Panc1 (cell line): ENCODE data around the gene LBHD1. TPM values are rescaled to one million over a fixed set of nuclear protein-coding genes. Genes with fewer than 3 reads are reported as not detected.

Experiments used
- ATAC-seq: fragments of 200-7000 bp; cut with Tn5 transposase; 2 replicates; pipeline ENCODE4 v1.9.1; 2020; ENCODE audit warnings: mild to moderate bottlenecking, moderate library complexity
- BruUV-seq: library from RNA; stranded (reverse); fragments of 400-500 nt; replicated peaks from 2 replicates; lab custom pipeline; 2021; lab: Mats Ljungman, UMichigan
- CTCF ChIA-PET: fragments of 300-600 bp; sonication (Branson Sonifier 250); formaldehyde crosslinking; loops from one replicate; lab custom pipeline; 2022; ENCODE audit warnings: antibody characterized with exemption; lab: Charles Lee
- POLR2A ChIA-PET: fragments of 300-600 bp; sonication (Branson Sonifier 250); formaldehyde crosslinking; loops from one replicate; lab custom pipeline; 2022; ENCODE audit warnings: antibody characterized with exemption; lab: Charles Lee
- DNase-seq: peaks from one replicate; pipeline ENCODE4 v3.0.0-alpha.2; 2010; ENCODE audit warnings: low read depth, low spot score
- H3K27ac ChIP-seq: 2 replicates; pipeline ENCODE4 v1.5.1; 2011; ENCODE audit warnings: mild to moderate bottlenecking, low read length, inconsistent platforms
- H3K27me3 ChIP-seq: fragments of 200-500 bp; sonication (Bioruptor generic); 2 replicates; pipeline ENCODE4 v1.6.0; 2014; ENCODE audit warnings: low read length, inconsistent platforms; ENCODE audit not compliant: control insufficient read depth, insufficient read depth
- H3K36me3 ChIP-seq: fragments of 200-500 bp; sonication (Bioruptor generic); 2 replicates; pipeline ENCODE4 v1.5.1; 2014; ENCODE audit warnings: inconsistent platforms, mild to moderate bottlenecking, low read length, moderate library complexity; ENCODE audit not compliant: control insufficient read depth, insufficient read depth
- H3K4me1 ChIP-seq: 2 replicates; pipeline ENCODE4 v1.5.1; 2011; ENCODE audit warnings: inconsistent platforms, mild to moderate bottlenecking, low read length, moderate library complexity; ENCODE audit not compliant: control insufficient read depth, insufficient read depth
- H3K4me3 ChIP-seq, 2 experiments: 2 replicates each; pipeline ENCODE4 v1.5.1; 2011 to 2012; ENCODE audit warnings: low read depth in 2 of 2, low read length in 2 of 2, mild to moderate bottlenecking in 2 of 2, inconsistent platforms in 1 of 2, moderate library complexity in 1 of 2
- H3K9me3 ChIP-seq: fragments of 200-500 bp; sonication (Bioruptor generic); 2 replicates; pipeline ENCODE4 v1.5.1; 2014; ENCODE audit warnings: low read depth, mild to moderate bottlenecking, inconsistent platforms, low read length, moderate library complexity; ENCODE audit not compliant: control insufficient read depth, insufficient read depth
- POLR2AphosphoS5 ChIP-seq: IDR thresholded peaks from 2 replicates; pipeline ENCODE4 v1.6.1; 2012; ENCODE audit warnings: mild to moderate bottlenecking, low read depth, low read length, moderate library complexity
- REST ChIP-seq, 2 experiments: IDR thresholded peaks; 2 replicates each; pipeline ENCODE4 v1.6.1; 2011 to 2012; ENCODE audit warnings: low read depth in 2 of 2, control low read depth in 1 of 2, low read length in 1 of 2, mild to moderate bottlenecking in 1 of 2, moderate library complexity in 1 of 2; ENCODE audit not compliant: insufficient read depth in 1 of 2
- SIN3A ChIP-seq: IDR thresholded peaks from 2 replicates; pipeline ENCODE4 v1.6.1; 2012; ENCODE audit warnings: low read depth, mild to moderate bottlenecking, low read length, moderate library complexity, borderline replicate concordance; ENCODE audit not compliant: insufficient read depth
- TCF7L2 ChIP-seq: IDR thresholded peaks from 2 replicates; pipeline ENCODE4 v1.6.1; 2011; ENCODE audit warnings: mild to moderate bottlenecking, low read depth, low read length, inconsistent platforms
- in situ Hi-C: cut with HindIII; loops from 2 replicates; pipeline ENCODE4 v1.10.0; 2016; ENCODE audit warnings: low sequenced_read_pairs, low pct_unique_long_range_greater_than_20kb
- intact Hi-C: fragments of 100-400 bp; cut with micrococcal nuclease; formaldehyde crosslinking; loops from one replicate; pipeline ENCODE4 v1.10.0; 2022; ENCODE audit not compliant: unreplicated experiment
- total RNA-seq: library from RNA; stranded (reverse); gene quantifications from one replicate; pipeline ENCODE4 v1.2.1, GENCODE V29; 2021; ENCODE audit not compliant: unreplicated experiment
- TF ChIP-seq, protein P1 (sequence below): fragments of 450-650 bp; IDR thresholded peaks from 2 replicates; pipeline ENCODE4 v1.5.1; 2017; ENCODE audit warnings: mild to moderate bottlenecking

Gene LBHD1
- total RNA-seq, 1 experiment from 2014 or later, result 15.5 TPM

DNA sequence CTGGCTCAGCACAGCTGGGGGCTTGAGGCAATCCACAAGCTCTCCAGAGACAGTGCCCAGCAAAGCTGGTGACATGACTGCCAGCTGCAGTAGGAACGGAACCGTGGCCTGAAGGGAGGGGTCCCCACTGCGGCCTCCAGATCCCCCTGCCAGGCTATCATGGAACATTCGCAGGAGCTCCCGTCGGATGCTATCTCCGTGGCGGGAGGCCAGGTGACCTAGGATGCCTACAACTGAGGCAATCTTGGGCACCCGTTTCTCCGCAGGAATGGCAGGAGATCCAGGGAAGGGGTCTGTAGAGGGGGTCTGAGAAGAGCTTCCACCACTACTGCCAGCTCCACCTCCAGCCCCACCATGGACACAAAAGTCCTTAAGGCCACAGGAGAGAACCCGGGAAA lies 23.1 kb downstream of the LBHD1 start:
- no peak for ATAC-seq
- Histone ChIP-seq H3K4me1 (peaks cover 18% of the 10 kb centered on the region), H3K36me3 (0 out of 2 replicates have a peak, but pooled peaks cover 5% of the 10 kb centered on the region), H3K27me3 (no peaks in the 10 kb centered on the region), H3K9me3 (no peaks in the 10 kb centered on the region), H3K4me3 (no peak overlapping the region), H3K27ac (no peak overlapping the region)
- in situ Hi-C loops, result no loop called here
- BruUV-seq, result no TSS peak
- TF ChIP-seq REST (IDR thresholded peaks at IDR 0.05; ENCODE audit: insufficient read depth in 1 of 2, low read depth in 2 of 2, low read length in 1 of 2), result no peak
- TF ChIP-seq, protein P1, sequence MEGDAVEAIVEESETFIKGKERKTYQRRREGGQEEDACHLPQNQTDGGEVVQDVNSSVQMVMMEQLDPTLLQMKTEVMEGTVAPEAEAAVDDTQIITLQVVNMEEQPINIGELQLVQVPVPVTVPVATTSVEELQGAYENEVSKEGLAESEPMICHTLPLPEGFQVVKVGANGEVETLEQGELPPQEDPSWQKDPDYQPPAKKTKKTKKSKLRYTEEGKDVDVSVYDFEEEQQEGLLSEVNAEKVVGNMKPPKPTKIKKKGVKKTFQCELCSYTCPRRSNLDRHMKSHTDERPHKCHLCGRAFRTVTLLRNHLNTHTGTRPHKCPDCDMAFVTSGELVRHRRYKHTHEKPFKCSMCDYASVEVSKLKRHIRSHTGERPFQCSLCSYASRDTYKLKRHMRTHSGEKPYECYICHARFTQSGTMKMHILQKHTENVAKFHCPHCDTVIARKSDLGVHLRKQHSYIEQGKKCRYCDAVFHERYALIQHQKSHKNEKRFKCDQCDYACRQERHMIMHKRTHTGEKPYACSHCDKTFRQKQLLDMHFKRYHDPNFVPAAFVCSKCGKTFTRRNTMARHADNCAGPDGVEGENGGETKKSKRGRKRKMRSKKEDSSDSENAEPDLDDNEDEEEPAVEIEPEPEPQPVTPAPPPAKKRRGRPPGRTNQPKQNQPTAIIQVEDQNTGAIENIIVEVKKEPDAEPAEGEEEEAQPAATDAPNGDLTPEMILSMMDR, result no peak
- no peak for TF ChIP-seq TCF7L2
- TF ChIP-seq SIN3A, result no peak
- TF ChIP-seq POLR2AphosphoS5, result no peak
- no peak for DNase-seq
- intact Hi-C loops, result no loop called here
- POLR2A ChIA-PET, result interaction anchor here (0.8 kb wide), 1 partner anchor 16 kb away, joined by 4 read pairs; the partner anchor contains the start of genes C11orf98 and CSKMT
- CTCF ChIA-PET, result no interaction called here

- Histone ChIP-seq H3K4me1 (peaks cover 18% of the 10 kb centered on the region), H3K36me3 (0 out of 2 replicates have a peak, but pooled peaks cover 5% of the 10 kb centered on the region), H3K9me3 (no peaks in the 10 kb centered on the region), H3K27me3 (no peaks in the 10 kb centered on the region), H3K4me3 (no peak overlapping the region), H3K27ac (no peak overlapping the region; the same call in 1 of the 2 replicates)
- no peak for DNase-seq
- ChIA-PET POLR2A (interaction anchor here (0.6 to 0.8 kb wide), 3 partner anchors 16 to 95 kb away, joined by 3 to 20 read pairs (median 4); partner anchors contain the start of genes C11orf98 and CSKMT), CTCF (interaction anchor here (0.6 kb wide), 1 partner anchor 105 kb away, joined by 3 read pairs; the partner anchor contains the start of gene ZBTB3)
- no TSS peak for BruUV-seq
- intact Hi-C loops (no loop called here), in situ Hi-C loops (no loop called here)
- ATAC-seq, result no peak
- TF ChIP-seq REST (IDR thresholded peaks at IDR 0.05; ENCODE audit: insufficient read depth in 1 of 2, low read depth in 2 of 2, low read length in 1 of 2), result no peak
- TF ChIP-seq POLR2AphosphoS5, result no peak
- TF ChIP-seq SIN3A, result no peak
- no peak for TF ChIP-seq TCF7L2
- TF ChIP-seq, protein P1, result no peak
Measured at GRCh38 chr11:62648185-62648966, 23.7 kb downstream of the LBHD1 start.
